HFFc6 (cell line): Measurements from ENCODE around the gene SYNE2. TPM values are rescaled to one million over a fixed set of nuclear protein-coding genes. Genes with fewer than 3 reads are reported as not detected.

ENCODE experiments used
- DNase-seq: peaks from one replicate; pipeline ENCODE4 v3.0.0-alpha.2; 2018
- H3K27ac Mint-ChIP-seq: 2 replicates; pipeline ENCODE4 v1.8.0; 2020; ENCODE audit warnings: mild to moderate bottlenecking, mixed read lengths
- H3K27me3 Mint-ChIP-seq: 2 replicates; pipeline ENCODE4 v1.8.0; 2021; ENCODE audit warnings: mild to moderate bottlenecking, moderate library complexity, mixed read lengths; ENCODE audit not compliant: insufficient read depth
- H3K36me3 Mint-ChIP-seq: 2 replicates; pipeline ENCODE4 v1.8.0; 2021; ENCODE audit warnings: low read depth, mixed read lengths
- H3K4me1 Mint-ChIP-seq: 2 replicates; pipeline ENCODE4 v1.8.0; 2020; ENCODE audit warnings: low read depth, mixed read lengths
- H3K4me3 Mint-ChIP-seq: 2 replicates; pipeline ENCODE4 v1.8.0; 2020; ENCODE audit warnings: mild to moderate bottlenecking, moderate library complexity, mixed read lengths
- H3K9me3 Mint-ChIP-seq: 2 replicates; pipeline ENCODE4 v1.8.0; 2020; ENCODE audit warnings: mild to moderate bottlenecking, mixed read lengths
- total RNA-seq, 6 experiments: library from RNA; stranded (reverse); fragmentation: NEBNext Ultra II Directional; extraction: Animal tissue kit (Norgen Biotek cat#: 25700); gene quantifications; 2 replicates in 1 of 6; 3 replicates in 5 of 6; pipeline ENCODE4 v1.2.3, GENCODE V29; 2021
- TF ChIP-seq, protein P1 (sequence below): fragments of 200-600 bp; sonication (generic); IDR thresholded peaks from 2 replicates; pipeline ENCODE4 v1.5.0; 2021; ENCODE audit warnings: antibody characterized with exemption, mild to moderate bottlenecking

SYNE2 gene
- total RNA-seq, 6 experiments from 2014 or later, result 2.9 to 6.6 (median 6.2) TPM

DNA sequence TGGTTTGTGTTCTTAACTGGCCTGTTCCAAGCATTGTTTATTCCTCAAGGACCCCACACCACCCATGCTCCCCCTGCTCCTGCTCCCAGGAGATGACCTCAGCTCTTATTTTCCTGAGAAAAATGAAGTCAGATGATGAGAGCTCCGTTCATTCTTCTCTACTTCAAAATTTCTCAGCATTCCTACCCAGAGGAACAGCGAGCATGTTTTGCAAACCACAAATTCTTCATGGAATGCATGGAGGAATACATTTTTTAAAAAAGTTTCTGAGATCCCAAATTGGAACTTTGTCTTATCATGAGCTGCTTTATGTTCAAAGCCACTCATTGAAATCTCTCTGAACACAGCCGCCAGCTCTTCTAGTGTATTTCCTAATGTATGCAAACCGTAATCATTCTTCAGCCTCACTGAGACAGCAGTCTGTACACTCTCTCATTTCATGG is 44.9 kb downstream of the SYNE2 start:
- Mint-ChIP-seq H3K9me3 (no peaks in the 10 kb centered on the region), H3K27ac (peak overlapping the region; percentile 38), H3K4me1 (peaks cover 46% of the 10 kb centered on the region), H3K27me3 (peaks cover 1% of the 10 kb centered on the region; the same call in 1 of the 2 replicates), H3K36me3 (no peaks in the 10 kb centered on the region), H3K4me3 (0 out of 2 replicates have a peak overlapping the region, but pooled peaks have one; percentile 2)
- TF ChIP-seq, protein P1, sequence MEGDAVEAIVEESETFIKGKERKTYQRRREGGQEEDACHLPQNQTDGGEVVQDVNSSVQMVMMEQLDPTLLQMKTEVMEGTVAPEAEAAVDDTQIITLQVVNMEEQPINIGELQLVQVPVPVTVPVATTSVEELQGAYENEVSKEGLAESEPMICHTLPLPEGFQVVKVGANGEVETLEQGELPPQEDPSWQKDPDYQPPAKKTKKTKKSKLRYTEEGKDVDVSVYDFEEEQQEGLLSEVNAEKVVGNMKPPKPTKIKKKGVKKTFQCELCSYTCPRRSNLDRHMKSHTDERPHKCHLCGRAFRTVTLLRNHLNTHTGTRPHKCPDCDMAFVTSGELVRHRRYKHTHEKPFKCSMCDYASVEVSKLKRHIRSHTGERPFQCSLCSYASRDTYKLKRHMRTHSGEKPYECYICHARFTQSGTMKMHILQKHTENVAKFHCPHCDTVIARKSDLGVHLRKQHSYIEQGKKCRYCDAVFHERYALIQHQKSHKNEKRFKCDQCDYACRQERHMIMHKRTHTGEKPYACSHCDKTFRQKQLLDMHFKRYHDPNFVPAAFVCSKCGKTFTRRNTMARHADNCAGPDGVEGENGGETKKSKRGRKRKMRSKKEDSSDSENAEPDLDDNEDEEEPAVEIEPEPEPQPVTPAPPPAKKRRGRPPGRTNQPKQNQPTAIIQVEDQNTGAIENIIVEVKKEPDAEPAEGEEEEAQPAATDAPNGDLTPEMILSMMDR, result no peak
- peak; percentile 8 for DNase-seq

DNA sequence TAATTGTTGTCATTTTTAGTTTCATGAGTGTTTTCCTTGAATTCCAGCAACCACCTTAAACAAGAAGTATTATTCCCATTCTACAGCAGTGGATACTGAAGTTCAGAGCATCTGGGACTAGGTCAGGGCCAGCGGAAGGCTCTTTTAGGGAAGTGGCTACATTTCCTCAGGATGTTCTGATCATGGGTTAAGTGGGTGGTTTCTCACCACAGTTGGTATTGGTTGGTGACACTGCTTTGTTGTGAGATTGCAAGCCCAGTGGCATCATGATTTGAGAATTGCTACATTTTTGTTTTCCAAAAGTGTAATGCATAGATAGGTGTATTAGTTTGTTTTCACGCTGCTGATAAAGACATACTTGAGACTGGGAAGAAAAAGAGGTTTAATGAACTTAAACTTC is 47.1 kb downstream of the SYNE2 start:
- H3K4me3 Mint-ChIP-seq, result no peak overlapping the region
- peaks cover 1% of the 10 kb centered on the region; the same call in 1 of the 2 replicates for H3K27me3 Mint-ChIP-seq
- H3K9me3 Mint-ChIP-seq, result no peaks in the 10 kb centered on the region
- H3K27ac Mint-ChIP-seq, result no peak overlapping the region
- TF ChIP-seq, protein P1, result no peak
- no peaks in the 10 kb centered on the region for H3K36me3 Mint-ChIP-seq
- DNase-seq, result no peak
- peaks cover 29% of the 10 kb centered on the region for H3K4me1 Mint-ChIP-seq

DNA sequence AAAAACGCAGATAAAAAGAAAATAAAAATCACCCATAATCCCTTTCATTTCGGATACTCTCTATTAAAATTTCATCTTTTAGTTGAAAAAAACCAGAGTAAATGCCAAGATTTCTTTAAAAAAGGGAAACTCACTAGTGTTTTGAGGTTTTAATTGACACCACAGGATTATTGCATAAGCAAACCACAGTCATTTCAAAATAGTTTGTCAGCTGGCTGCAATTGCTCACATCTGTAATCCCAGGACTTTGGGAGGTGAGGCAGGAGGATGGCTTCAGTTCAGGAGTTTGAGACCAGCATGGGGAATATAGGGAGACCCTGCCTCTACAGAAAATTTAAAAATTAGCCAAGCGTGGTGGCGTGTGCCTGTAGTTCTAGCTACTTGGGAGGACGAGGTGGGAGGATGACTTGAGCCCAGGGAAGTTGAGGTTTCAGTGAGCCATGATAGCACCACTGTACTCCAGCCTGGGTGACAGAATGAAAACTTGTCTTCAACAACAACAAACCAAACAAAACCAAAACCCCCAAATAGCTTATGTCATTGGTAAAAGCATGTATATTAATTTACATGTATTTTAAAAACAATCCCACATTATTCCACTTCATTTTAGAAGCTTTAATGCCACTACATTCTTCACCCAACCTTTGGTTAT is 48.8 kb downstream of the SYNE2 start:
- peaks cover 18% of the 10 kb centered on the region for H3K4me1 Mint-ChIP-seq
- H3K4me3 Mint-ChIP-seq, result no peak overlapping the region
- H3K36me3 Mint-ChIP-seq, result no peaks in the 10 kb centered on the region
- peak; percentile 4 for DNase-seq
- TF ChIP-seq, protein P1, result no peak
- no peaks in the 10 kb centered on the region for H3K27me3 Mint-ChIP-seq
- no peaks in the 10 kb centered on the region for H3K9me3 Mint-ChIP-seq
- no peak overlapping the region for H3K27ac Mint-ChIP-seq

DNA sequence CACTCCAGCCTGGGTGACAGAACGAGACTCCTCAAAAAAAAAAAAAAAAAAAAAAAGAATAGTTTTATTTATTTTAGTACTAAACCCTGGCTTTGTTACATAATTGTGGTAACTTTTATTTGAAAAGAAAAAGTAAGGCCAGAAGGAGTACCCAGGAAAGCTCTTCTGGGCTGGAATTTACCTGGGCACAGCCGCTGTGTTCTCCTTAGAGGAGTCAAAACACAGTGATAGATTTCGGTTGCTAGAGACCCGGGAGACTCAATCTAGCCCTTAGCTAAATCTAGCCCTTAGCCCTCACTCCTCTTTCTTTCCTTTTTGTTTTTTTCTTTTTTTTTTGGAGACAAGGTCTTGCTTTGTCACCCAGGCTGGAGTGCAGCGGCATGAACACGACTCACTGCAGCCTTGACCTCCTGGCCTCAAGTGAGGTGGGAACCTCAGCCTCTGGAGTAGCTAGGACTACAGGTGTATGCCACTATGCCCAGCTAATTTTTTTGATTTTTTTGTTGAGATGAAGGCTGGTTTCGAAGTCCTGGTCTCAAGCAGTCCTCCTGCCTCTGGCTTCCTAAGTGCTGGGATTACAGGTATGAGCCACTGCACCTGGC is 49.7 kb downstream of the SYNE2 start:
- no peaks in the 10 kb centered on the region for H3K36me3 Mint-ChIP-seq
- H3K4me3 Mint-ChIP-seq, result no peak overlapping the region
- TF ChIP-seq, protein P1, result no peak
- H3K27me3 Mint-ChIP-seq, result no peaks in the 10 kb centered on the region
- H3K27ac Mint-ChIP-seq, result no peak overlapping the region
- no peak for DNase-seq
- H3K4me1 Mint-ChIP-seq, result peaks cover 9% of the 10 kb centered on the region
- no peaks in the 10 kb centered on the region for H3K9me3 Mint-ChIP-seq

DNA sequence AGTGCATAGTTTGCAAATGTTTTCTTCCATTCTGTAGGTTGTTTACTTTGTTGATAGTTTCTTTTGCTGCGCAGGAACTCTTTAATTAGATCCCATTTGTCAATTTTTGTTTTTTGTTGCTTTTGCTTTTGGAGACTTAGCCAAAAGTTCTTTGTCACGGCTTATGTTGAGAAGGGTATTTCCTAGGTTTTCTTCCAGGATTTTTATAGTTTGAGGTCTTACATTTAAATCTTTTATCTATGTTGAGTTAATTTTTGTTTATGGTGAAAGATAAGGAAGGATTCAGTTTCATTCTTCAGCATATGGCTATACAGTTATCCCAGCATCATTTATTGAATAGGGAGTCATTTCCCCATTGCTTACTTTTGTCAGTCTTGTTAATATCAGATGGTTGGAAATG is 51.9 kb downstream of the SYNE2 start:
- TF ChIP-seq, protein P1, result no peak
- Mint-ChIP-seq H3K36me3 (no peaks in the 10 kb centered on the region), H3K27ac (no peak overlapping the region), H3K27me3 (no peaks in the 10 kb centered on the region), H3K9me3 (no peaks in the 10 kb centered on the region), H3K4me1 (peaks cover 22% of the 10 kb centered on the region), H3K4me3 (no peak overlapping the region)
- DNase-seq, result no peak
